ENCODE measurements around the gene STIM2.

STIM2 gene

DNA sequence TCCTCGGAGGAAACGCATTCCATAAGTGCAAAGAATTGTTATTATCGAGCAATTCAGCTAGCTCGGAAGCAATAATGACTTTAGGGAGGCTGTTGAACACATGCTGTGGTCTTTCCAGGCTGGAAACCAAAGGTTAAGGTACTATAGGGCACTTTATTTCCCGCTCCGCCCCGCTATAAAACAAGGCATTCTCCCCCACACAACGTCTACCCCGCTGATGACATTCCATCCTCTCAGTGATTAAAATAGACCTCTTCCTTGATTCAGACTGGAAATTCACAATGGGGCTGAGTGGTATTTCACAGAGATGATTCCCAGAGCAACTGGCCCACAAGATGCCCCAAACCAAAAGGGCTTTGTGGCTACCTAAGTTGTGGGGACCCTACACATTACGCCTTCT is 196.4 kb downstream of the STIM2 start:
- H3K4me1 Mint-ChIP-seq = no peaks in the 10 kb centered on the region
- DNase-seq (ENCODE audit: low spot score in 2 of 2) (no peak), ATAC-seq (ENCODE audit: low read depth) (no peak)
- no peak overlapping the region for H3K4me3 Mint-ChIP-seq
- no peaks in the 10 kb centered on the region for H3K9me3 Mint-ChIP-seq
- H3K27ac Mint-ChIP-seq = no peak overlapping the region
- no peaks in the 10 kb centered on the region for H3K36me3 Mint-ChIP-seq
- H3K27me3 Mint-ChIP-seq = peaks cover 4% of the 10 kb centered on the region

DNA sequence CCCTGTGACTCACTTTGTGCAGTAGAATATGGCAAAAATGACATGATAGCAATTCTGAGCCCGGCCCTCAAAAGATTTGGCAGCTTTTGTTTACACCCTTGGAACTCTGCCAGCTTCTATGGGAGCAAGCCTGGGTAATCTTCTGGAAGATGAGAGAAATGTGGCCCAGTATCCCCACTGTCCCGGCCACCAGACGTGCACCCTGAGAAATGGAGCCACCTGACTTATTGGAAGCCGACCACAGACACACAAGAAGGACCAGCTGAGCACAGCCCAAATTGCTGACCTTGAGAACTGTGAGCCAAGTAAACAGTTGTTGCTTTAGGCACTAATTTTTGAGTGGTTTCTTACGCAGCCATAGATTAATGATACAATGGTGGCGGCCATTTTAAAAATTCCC is 197.0 kb downstream of the STIM2 start:
- H3K27ac Mint-ChIP-seq = no peak overlapping the region
- DNase-seq (ENCODE audit: low spot score in 2 of 2) (no peak), ATAC-seq (ENCODE audit: low read depth) (no peak)
- no peak overlapping the region for H3K4me3 Mint-ChIP-seq
- no peaks in the 10 kb centered on the region for H3K4me1 Mint-ChIP-seq
- no peaks in the 10 kb centered on the region for H3K36me3 Mint-ChIP-seq
- H3K9me3 Mint-ChIP-seq = no peaks in the 10 kb centered on the region
- H3K27me3 Mint-ChIP-seq = peaks cover 7% of the 10 kb centered on the region

- no peaks in the 10 kb centered on the region for H3K9me3 Mint-ChIP-seq
- no peak overlapping the region for H3K4me3 Mint-ChIP-seq
- H3K36me3 Mint-ChIP-seq = no peaks in the 10 kb centered on the region
- ATAC-seq (ENCODE audit: low read depth) (no peak), DNase-seq (ENCODE audit: low spot score in 2 of 2) (no peak)
- H3K4me1 Mint-ChIP-seq = no peaks in the 10 kb centered on the region
- H3K27ac Mint-ChIP-seq = no peak overlapping the region
- H3K27me3 Mint-ChIP-seq = peaks cover 5% of the 10 kb centered on the region
Measured at GRCh38 chr4:27058819-27059406, 198.3 kb downstream of the STIM2 start.

- no peak for ATAC-seq (ENCODE audit: low read depth)
- H3K9me3 Mint-ChIP-seq = no peaks in the 10 kb centered on the region
- H3K36me3 Mint-ChIP-seq = no peaks in the 10 kb centered on the region
- H3K4me1 Mint-ChIP-seq = no peaks in the 10 kb centered on the region
- no peak overlapping the region for H3K4me3 Mint-ChIP-seq
- no peak overlapping the region for H3K27ac Mint-ChIP-seq
- DNase-seq (ENCODE audit: low spot score in 2 of 2) = no peak
- peaks cover 5% of the 10 kb centered on the region for H3K27me3 Mint-ChIP-seq
Measured at GRCh38 chr4:27059446-27059845, 198.8 kb downstream of the STIM2 start.

DNA sequence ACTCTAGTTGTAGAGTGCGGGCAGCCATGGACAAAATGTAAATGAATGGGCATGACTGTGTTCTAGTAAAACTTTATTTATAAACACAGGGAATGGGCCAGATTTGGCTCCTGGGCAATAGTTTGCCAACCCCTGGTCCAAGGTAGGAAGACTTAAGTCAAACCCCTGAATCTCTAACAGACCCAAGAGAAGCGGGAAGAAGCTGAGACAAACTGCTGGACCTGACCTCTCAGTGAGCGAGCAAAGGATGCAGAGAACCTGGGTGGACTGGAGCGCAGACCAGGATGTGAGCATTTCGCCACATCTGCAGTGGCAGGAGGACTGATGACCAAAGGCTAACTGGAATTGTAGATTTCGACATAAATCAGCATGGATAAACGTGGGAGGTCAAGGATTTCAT is 201.6 kb downstream of the STIM2 start:
- Mint-ChIP-seq H3K4me3 (no peak overlapping the region), H3K27me3 (peaks cover 5% of the 10 kb centered on the region), H3K9me3 (no peaks in the 10 kb centered on the region), H3K4me1 (no peaks in the 10 kb centered on the region), H3K27ac (no peak overlapping the region), H3K36me3 (no peaks in the 10 kb centered on the region)
- DNase-seq (ENCODE audit: low spot score in 2 of 2) = no peak
- no peak for ATAC-seq (ENCODE audit: low read depth)

DNA sequence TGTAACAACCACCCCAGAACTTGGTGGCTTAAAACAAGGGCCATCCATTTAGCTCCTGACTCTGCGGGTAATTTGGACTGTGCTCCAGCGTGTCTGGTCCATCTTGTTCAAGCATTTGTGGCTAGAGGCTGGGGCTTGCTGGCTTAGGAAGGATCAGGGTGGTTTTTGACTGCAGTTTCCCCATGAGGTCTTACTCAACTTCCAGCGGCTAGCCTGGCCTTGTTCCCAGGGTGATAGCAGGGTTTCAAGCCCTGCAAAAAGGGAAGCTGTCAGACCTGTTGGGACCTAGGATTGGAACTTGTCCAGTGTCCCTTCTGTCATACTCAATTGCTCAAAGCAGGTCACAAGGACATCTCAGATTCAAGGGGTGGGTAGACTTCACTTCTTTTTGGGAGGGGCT is 205.9 kb downstream of the STIM2 start:
- no peak overlapping the region for H3K4me3 Mint-ChIP-seq
- peaks cover 5% of the 10 kb centered on the region for H3K27me3 Mint-ChIP-seq
- peaks cover 2% of the 10 kb centered on the region for H3K9me3 Mint-ChIP-seq
- no peak for DNase-seq (ENCODE audit: low spot score in 2 of 2)
- H3K4me1 Mint-ChIP-seq = no peaks in the 10 kb centered on the region
- no peak overlapping the region for H3K27ac Mint-ChIP-seq
- no peaks in the 10 kb centered on the region for H3K36me3 Mint-ChIP-seq
- ATAC-seq (ENCODE audit: low read depth) = no peak

GRCh38 chr4:27068151-27068867 is 207.7 kb downstream of the STIM2 start:
- H3K36me3 Mint-ChIP-seq = no peaks in the 10 kb centered on the region
- no peaks in the 10 kb centered on the region for H3K4me1 Mint-ChIP-seq
- peaks cover 2% of the 10 kb centered on the region for H3K27me3 Mint-ChIP-seq
- DNase-seq (ENCODE audit: low spot score in 2 of 2) (no peak), ATAC-seq (ENCODE audit: low read depth) (no peak)
- peaks cover 2% of the 10 kb centered on the region for H3K9me3 Mint-ChIP-seq
- H3K4me3 Mint-ChIP-seq = no peak overlapping the region
- no peak overlapping the region for H3K27ac Mint-ChIP-seq

All from memory B cell (primary cell).